Measurements from ENCODE around the gene AGPS. TPM values are rescaled to one million over a fixed set of nuclear protein-coding genes. Genes with fewer than 3 reads are reported as not detected.
"Not testable (repeated sequence)": the region's sequence is repeated elsewhere in the genome, so short reads cannot be mapped to it uniquely, and the experiment has no call there.

AGPS gene
- polyA plus RNA-seq, 2 of the 4 experiments (the other 2 are of a cell fraction), result 49.8 to 62.1 TPM

GRCh38 chr2:177429688-177430325 is 37.2 kb downstream of the AGPS start:
- Histone ChIP-seq H3K27ac (0 out of 6 replicates have a peak overlapping the region, but pooled peaks of 1 of the 2 experiments have one; percentile 5), H3K4me2 (no peak overlapping the region), H3K9me3 (peaks cover 42% of the 10 kb centered on the region), H3K4me3 (no peak overlapping the region), H3K4me1 (no peaks in the 10 kb centered on the region)
- ChIA-PET CTCF (interaction anchor here (1.0 to 2.0 kb wide), 4 partner anchors 14 to 165 kb away, joined by 3 to 6 read pairs (median 3); no protein-coding TSS in a partner anchor), POLR2A (no interaction called here)
- TF ChIP-seq TP53 (CRISPR knock-in tag; IDR thresholded peaks at IDR 0.05), result no peak
- no peak for TF ChIP-seq REST (IDR thresholded peaks at IDR 0.05)
- TF ChIP-seq HEYL (CRISPR knock-in tag; IDR thresholded peaks at IDR 0.05), result no peak
- TF ChIP-seq RARB (CRISPR knock-in tag; IDR thresholded peaks at IDR 0.05), result no peak
- no peak for TF ChIP-seq HOXB13 (CRISPR knock-in tag; IDR thresholded peaks at IDR 0.05; ENCODE audit: low read depth)
- no peak for TF ChIP-seq ATOH8 (CRISPR knock-in tag; IDR thresholded peaks at IDR 0.05; ENCODE audit: low read depth)
- TF ChIP-seq HOXA7 (CRISPR knock-in tag; IDR thresholded peaks at IDR 0.05), result no peak
- no peak for TF ChIP-seq ZFP36 (IDR thresholded peaks at IDR 0.05; ENCODE audit: borderline replicate concordance, partially characterized antibody)
- no peak for TF ChIP-seq FOSL2 (IDR thresholded peaks at IDR 0.05)
- TF ChIP-seq FOSL2 (CRISPR knock-in tag; IDR thresholded peaks at IDR 0.05), result no peak
- TF ChIP-seq TFCP2L1 (CRISPR knock-in tag; IDR thresholded peaks at IDR 0.05), result no peak
- FAIRE-seq, result no peak
- WGBS (ENCODE audit: missing lambda C conversion rate), result 100% methylated on average over 2 of the region's 2 CpGs
- no peak for ATAC-seq
- no peak for DNase-seq (ENCODE audit: low read depth in 1 of 2, low spot score in 1 of 2)

GRCh38 chr2:177430411-177430810 is 37.8 kb downstream of the AGPS start:
- Histone ChIP-seq H3K9me3 (peaks cover 42% of the 10 kb centered on the region), H3K4me2 (no peak overlapping the region), H3K27ac (no peak overlapping the region), H3K4me3 (no peak overlapping the region), H3K4me1 (no peaks in the 10 kb centered on the region)
- DNase-seq (ENCODE audit: low read depth in 1 of 2, low spot score in 1 of 2) (no peak), ATAC-seq (no peak), FAIRE-seq (no peak)
- WGBS (ENCODE audit: missing lambda C conversion rate), result 69% methylated on average over 4 of the region's 4 CpGs
- POLR2A ChIA-PET, result no interaction called here
- CTCF ChIA-PET, result interaction anchor here (1.1 to 2.0 kb wide), 2 partner anchors 14 to 15 kb away, joined by 3 to 6 read pairs; no protein-coding TSS in a partner anchor
- no peak for TF ChIP-seq CHD2 (IDR thresholded peaks at IDR 0.05; ENCODE audit: low read length, partially characterized antibody)
- TF ChIP-seq CBX2 (IDR thresholded peaks at IDR 0.05; ENCODE audit: borderline replicate concordance, low read depth), result no peak
- TF ChIP-seq JUNB (IDR thresholded peaks at IDR 0.05), result no peak
- TF ChIP-seq POLR2AphosphoS2 (conservative IDR thresholded peaks at IDR 0.05; ENCODE audit: low read length), result no peak
- peak in 1 of 2 experiments; percentile 13; a peak in 1 of 4 replicates for TF ChIP-seq CEBPB (IDR thresholded peaks at IDR 0.05)
- no peak for TF ChIP-seq REST (IDR thresholded peaks at IDR 0.05)

GRCh38 chr2:177431111-177431725 is 38.6 kb downstream of the AGPS start:
- ATAC-seq; H3K4me1 ChIP-seq; H3K27ac ChIP-seq; DNase-seq (ENCODE audit: low read depth in 1 of 2, low spot score in 1 of 2); H3K4me2 ChIP-seq; FAIRE-seq; POLR2A ChIA-PET; H3K4me3 ChIP-seq: not testable (repeated sequence)
- peaks cover 42% of the 10 kb centered on the region for H3K9me3 ChIP-seq
- 94% methylated on average over 12 of the region's 12 CpGs for WGBS (ENCODE audit: missing lambda C conversion rate)
- CTCF ChIA-PET, result interaction anchor here (2.0 kb wide), 1 partner anchor 15 kb away, joined by 6 read pairs; no protein-coding TSS in a partner anchor
